GM06990 (cell line): ENCODE data around the gene SYT11.
A peak's percentile ranks its signal among the peaks of the same experiment; 100 is the strongest.

Source experiments
- DNase-seq: peaks from one replicate; pipeline ENCODE4 v3.0.0-alpha.2; 2011; ENCODE audit not compliant: insufficient read length; ENCODE audit errors: extremely low read depth
- H3K27me3 ChIP-seq: replicated peaks from 2 replicates; pipeline ENCODE4 v1.6.0; 2011; ENCODE audit warnings: low read length; ENCODE audit not compliant: control insufficient read depth, insufficient read depth
- H3K36me3 ChIP-seq: 2 replicates; pipeline ENCODE4 v1.5.1; 2011; ENCODE audit warnings: low read length; ENCODE audit not compliant: control insufficient read depth, insufficient read depth
- H3K4me3 ChIP-seq: replicated peaks from 2 replicates; pipeline ENCODE4 v1.5.1; 2011; ENCODE audit warnings: low read depth, mild to moderate bottlenecking, control low read depth, low read length
- CTCF ChIP-seq: IDR thresholded peaks from 2 replicates; pipeline ENCODE4 v1.5.1; 2011; ENCODE audit warnings: low read length, control low read depth, mild to moderate bottlenecking, inconsistent platforms; ENCODE audit not compliant: insufficient read depth, poor library complexity, severe bottlenecking

Gene SYT11

GRCh38 chr1:155911156-155912055 lies 52.0 kb downstream of the SYT11 start, which contains the start of gene RIT1:
RIT1 (minus strand) TSS chr1:155911349; CDS start chr1:155910761, 588 bp downstream.
- Histone ChIP-seq H3K4me3 (peak within 1 kb of the TSS; percentile 83), H3K36me3 (peaks cover 7% of the 10 kb centered on the region), H3K27me3 (no peaks in the 10 kb centered on the region)
- TF ChIP-seq CTCF = no peak
- DNase-seq = peak; percentile 90

- no peak for TF ChIP-seq CTCF
- peak; percentile 14 for DNase-seq
- Histone ChIP-seq H3K4me3 (no peak overlapping the region), H3K27me3 (no peaks in the 10 kb centered on the region), H3K36me3 (peaks cover 7% of the 10 kb centered on the region)
Observed at GRCh38 chr1:155912056-155912536, 52.7 kb downstream of the SYT11 start.

- TF ChIP-seq CTCF = no peak
- no peak for DNase-seq
- H3K27me3 ChIP-seq = no peaks in the 10 kb centered on the region
- H3K36me3 ChIP-seq = peaks cover 13% of the 10 kb centered on the region
- H3K4me3 ChIP-seq = no peak overlapping the region
Observed at GRCh38 chr1:155913969-155914757, 54.8 kb downstream of the SYT11 start.

- H3K27me3 ChIP-seq = no peaks in the 10 kb centered on the region
- TF ChIP-seq CTCF = no peak
- H3K4me3 ChIP-seq = no peak overlapping the region
- no peak for DNase-seq
- peaks cover 19% of the 10 kb centered on the region for H3K36me3 ChIP-seq
Observed at GRCh38 chr1:155918660-155919059, 59.3 kb downstream of the SYT11 start.

- TF ChIP-seq CTCF = no peak
Observed at GRCh38 chr1:155919801-155920200, 60.4 kb downstream of the SYT11 start.

More at GRCh38 chr1:155919801-155920200, 60.4 kb downstream of the SYT11 start:
- no peaks in the 10 kb centered on the region for H3K27me3 ChIP-seq
- DNase-seq = no peak
- H3K4me3 ChIP-seq = no peak overlapping the region
- peaks cover 17% of the 10 kb centered on the region for H3K36me3 ChIP-seq
